ENCODE results near the gene RALGPS2.
"Not testable (repeated sequence)": the region's sequence is repeated elsewhere in the genome, so short reads cannot be mapped to it uniquely, and the experiment has no call there.

The RALGPS2 gene

GRCh38 chr1:178718520-178718919, 6.5 kb upstream of the RALGPS2 start:
- FAIRE-seq (no peak), DNase-seq (ENCODE audit: insufficient read length, low spot score) (no peak)

DNA sequence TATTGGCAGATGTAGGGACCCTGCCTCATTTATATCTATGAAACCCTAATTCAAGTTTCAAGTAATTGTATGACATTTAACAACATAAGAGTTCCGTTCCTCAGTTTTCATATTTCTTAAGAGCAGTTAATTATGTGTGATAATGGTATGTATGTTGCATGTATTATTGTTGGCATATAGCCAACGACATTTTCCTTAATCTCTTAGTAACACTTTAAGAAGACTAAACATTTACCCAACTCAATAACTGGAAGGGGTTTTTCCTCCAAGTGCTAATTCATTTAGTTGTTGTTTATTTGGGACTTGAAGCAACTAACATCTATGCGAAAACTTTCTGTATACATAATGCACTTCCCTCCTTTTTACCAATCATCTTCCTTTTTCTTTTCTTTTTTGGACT, 1.5 kb upstream of the RALGPS2 start:
- no peak for FAIRE-seq
- DNase-seq (ENCODE audit: insufficient read length, low spot score): no peak

DNA sequence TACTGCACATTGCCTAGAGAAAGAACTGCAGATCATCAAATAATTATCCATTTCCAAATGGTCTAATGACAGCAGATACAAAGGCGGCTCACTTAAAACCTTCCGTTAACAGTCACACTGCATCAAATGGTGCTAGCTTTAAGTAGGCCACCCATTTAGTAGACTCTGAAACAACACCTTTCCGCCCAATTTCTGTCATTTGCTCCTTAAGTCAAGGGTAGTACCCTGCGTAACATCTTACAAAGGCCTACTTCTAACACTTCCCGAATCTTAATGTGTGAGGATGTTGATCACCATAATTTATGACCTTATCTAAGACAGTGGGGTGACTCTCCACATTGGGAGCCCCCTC, 692 bp upstream of the RALGPS2 start:
- DNase-seq (ENCODE audit: insufficient read length, low spot score): no peak
- no peak for FAIRE-seq

GRCh38 chr1:178725466-178726086, 532 bp downstream of the RALGPS2 start:
- FAIRE-seq (no peak), DNase-seq (ENCODE audit: insufficient read length, low spot score) (peak; percentile 26)

DNA sequence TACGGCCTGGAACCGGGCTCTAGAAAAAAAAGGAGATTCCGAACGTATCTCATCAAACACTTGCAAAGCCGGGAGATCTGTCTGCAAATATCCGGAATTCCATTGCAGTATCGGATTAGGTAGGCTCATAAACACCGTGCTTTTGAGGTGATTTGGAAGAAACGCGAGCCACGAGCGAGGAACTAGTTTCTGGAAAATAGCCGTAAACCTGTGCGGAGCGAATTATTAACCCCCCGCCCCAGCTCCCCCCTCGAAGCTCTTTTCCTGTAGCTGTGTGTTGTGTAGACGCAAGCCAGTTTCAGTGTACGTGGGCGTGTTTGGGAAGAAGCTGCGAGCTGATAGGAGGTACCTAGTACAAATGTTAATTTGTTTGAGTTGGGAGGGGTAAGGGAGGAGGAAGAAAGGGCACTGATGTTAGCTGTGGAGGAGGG, 1.1 kb downstream of the RALGPS2 start:
- FAIRE-seq (peak; percentile 40), DNase-seq (ENCODE audit: insufficient read length, low spot score) (peak; percentile 84)

DNA sequence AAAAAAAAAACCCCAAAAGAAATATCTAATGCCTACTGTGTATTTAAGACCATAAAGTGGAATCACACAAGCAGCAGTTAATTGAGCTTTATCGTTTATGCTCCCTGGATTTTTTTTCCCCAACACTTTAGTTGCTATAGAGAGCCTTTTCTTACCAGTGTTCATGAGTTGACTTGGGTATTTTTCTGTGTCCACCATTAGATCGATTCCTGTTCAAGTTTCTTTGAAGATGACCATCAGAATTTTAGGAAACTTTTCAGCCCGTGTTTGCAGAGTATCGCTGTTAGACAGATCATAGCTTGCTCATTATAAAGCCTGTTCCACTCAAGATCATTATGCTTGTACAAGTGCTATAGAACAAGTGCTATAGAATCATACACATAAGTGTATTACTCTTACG, 1.5 kb downstream of the RALGPS2 start:
- FAIRE-seq: no peak

DNA sequence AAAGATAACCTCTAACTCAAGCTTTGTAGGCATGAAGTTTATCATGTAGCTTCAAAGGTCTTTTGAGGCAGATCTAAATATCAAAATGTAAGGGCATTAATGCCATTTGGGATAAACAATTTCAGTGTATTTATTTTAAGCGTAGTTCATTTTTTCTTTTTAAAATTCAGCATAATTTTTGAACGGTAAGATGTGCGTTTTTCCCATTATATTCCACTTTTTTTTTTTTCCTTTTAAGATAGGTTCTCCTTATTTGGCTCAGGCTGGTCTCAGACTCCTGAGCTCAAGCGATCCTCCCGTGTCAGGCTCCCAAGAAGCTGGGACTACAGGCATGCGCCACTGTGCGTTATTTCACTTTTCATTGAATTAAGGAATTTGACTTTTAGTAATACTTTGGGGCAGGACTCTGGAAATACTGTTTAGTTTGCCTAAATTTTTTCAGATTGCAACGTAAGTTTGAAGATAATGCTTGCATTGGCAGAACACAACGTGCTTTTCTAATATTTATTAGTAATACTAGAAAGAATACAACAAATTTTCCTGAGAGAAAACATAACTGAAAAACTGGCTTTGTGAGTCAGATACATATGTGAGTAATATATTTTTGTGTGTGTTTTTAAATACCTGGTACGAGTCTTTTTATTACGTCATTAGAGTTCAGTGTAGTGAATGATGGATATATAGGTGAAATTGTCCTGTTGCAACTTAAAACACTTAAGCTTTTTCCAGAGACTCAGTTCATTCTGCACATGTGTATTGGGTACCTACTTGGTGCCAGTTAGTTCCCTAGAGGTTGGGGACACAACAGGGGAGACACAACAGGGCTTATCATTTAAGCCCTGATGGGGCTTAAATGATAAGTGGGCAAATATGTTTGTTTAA, 2.2 kb downstream of the RALGPS2 start:
- FAIRE-seq (no peak), DNase-seq (ENCODE audit: insufficient read length, low spot score) (no peak)

More for the DNA sequence above, 1.5 kb downstream of the RALGPS2 start:
- DNase-seq (ENCODE audit: insufficient read length, low spot score): no peak

GRCh38 chr1:178733972-178734371, 8.9 kb downstream of the RALGPS2 start:
- no peak for FAIRE-seq
- no peak for DNase-seq (ENCODE audit: insufficient read length, low spot score)

DNA sequence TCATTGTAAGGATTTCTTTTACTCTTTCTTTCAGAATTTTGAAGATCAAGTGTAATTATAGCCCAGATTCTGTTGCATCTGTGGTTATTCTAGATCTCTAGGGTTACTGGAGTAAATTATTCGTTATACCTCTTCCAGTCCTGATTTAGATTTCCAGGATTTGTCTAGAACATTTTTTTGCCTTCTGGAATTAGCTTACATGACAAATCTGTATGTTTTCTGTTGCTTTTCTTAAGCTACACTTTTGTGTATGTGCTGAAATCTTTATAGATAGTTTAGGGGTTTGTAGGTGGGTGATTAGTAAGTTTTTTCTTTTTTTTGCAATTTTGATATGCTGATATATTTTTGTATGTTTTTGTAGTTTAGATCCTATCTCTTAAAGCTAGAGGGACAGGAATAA, 13.7 kb downstream of the RALGPS2 start:
- FAIRE-seq (no peak), DNase-seq (ENCODE audit: insufficient read length, low spot score) (no peak)

DNA sequence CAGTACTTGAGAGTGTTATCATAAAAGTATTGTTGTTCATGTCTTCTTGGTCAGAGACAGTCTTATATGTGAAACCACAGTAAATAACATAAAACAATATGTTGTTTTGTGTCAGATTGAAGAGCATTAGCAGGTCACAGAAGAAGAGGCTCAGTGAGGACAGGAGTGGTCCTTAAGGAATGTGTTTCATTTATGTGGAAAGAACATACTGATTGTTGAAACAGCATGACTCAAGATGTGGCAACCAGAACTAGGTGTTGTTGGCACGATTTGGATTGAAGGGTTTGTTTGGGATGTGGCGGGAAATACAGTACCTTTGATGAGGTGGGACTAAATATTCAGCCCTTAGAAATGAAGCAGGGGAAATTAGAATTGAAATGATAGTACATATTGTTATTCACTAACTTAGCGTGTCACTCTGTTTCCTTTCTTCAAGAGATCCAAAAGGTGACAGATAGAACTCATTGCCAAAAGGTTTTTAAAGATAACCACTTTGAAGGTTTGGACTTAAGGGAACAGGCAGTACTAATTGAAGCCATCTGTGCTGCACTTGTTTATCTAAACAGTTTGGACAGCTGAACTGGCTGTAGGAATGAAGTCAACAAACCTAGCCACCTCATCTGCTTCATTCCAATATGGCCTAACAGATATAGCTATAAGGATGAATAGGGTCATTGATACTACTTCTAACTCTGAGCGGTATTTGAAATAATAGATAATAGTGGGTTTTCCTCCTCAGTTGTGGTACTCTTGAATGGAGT, 14.4 kb downstream of the RALGPS2 start:
- no peak for DNase-seq (ENCODE audit: insufficient read length, low spot score)
- no peak for FAIRE-seq

DNA sequence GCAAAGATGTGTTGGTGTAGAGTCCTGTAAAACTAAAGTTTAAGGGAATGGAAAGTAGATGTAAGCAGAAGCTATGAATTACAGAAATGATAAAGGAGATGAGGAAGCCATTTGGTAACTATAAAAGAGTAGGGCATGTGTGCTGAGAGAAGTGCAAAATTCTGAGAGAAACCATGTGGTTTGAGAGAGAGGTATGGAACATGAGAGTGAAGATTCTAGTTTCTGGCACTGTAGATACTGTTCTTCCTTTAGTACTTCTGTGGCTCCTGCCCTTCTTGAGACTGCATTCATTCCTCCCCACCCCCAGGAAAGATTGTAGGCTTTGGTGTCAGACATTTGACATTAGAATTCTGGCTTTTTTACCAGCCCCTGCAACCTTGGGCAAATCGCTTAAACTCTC, 15.4 kb downstream of the RALGPS2 start:
- DNase-seq (ENCODE audit: insufficient read length, low spot score): no peak
- no peak for FAIRE-seq

- DNase-seq (ENCODE audit: insufficient read length, low spot score): no peak
- FAIRE-seq: no peak
These were observed 15.9 kb downstream of the RALGPS2 start for GRCh38 chr1:178740924-178741323.

DNA sequence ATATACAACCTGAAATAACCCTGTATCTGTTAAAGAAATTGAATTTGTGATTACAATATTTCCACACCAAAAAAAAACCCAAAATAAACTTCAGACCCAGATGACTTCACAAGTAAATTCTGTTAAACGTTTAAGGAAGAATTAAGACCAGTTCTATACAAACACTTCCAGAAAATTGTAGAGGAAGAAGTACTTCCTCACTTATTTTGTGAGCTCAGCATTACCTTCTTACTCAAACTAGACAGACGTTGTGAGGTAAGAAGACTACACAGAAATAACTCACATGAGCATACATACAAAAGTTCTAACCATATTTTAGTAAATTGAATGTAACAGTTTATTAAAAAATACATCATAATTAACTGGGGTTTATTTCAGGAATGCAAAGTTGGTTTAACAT, 18.8 kb downstream of the RALGPS2 start:
- DNase-seq (ENCODE audit: insufficient read length, low spot score) (no peak), FAIRE-seq (no peak)

- FAIRE-seq (no peak), DNase-seq (ENCODE audit: insufficient read length, low spot score) (no peak)
These were observed 20.2 kb downstream of the RALGPS2 start for GRCh38 chr1:178745260-178745659.

DNA sequence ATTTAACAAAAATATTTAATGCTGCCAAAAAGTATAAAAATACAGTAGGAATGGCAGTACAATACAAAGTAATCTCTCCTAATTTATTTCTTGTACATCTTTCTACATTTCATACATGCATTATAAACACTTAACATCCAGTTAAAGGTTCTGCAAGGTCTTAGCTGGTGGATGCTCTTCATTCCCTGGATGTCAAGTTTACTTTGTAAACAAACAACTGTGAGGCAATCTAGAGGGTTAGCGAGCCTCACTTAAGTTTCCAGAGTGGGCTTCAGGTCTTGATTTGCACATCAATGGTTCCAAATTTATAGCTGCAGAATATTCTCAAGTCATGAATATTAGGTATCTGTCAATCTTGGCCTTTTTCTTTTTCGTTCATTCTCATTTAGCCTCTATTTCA, 21.3 kb downstream of the RALGPS2 start:
- DNase-seq (ENCODE audit: insufficient read length, low spot score): no peak
- no peak for FAIRE-seq

GRCh38 chr1:178747361-178747760, 22.3 kb downstream of the RALGPS2 start:
- not testable (repeated sequence) for FAIRE-seq; DNase-seq (ENCODE audit: insufficient read length, low spot score)

- FAIRE-seq (no peak), DNase-seq (ENCODE audit: insufficient read length, low spot score) (no peak)
These were observed 24.6 kb downstream of the RALGPS2 start for GRCh38 chr1:178749581-178750166.

DNA sequence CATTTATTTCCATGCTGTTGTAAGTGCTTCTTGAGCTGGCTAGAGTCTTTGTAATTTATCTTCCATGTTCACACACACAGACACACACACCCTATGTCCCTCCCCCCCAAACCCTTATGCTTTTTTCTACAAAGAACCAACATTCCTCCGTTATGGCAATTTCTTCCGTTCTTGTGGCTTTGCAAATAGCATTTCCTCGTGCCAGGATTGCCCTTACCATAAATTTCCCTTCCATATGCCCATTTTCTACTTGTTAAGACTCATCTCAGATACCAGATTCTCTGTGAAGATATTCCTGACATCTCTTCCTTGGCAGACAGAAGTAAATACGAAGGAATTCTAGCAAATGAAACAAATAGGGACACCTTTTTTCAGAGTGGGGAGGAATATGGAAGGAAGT, 26.0 kb downstream of the RALGPS2 start:
- DNase-seq (ENCODE audit: insufficient read length, low spot score) (no peak), FAIRE-seq (no peak)

- FAIRE-seq (no peak), DNase-seq (ENCODE audit: insufficient read length, low spot score) (no peak)
These were observed 27.8 kb downstream of the RALGPS2 start for GRCh38 chr1:178752891-178753290.

DNA sequence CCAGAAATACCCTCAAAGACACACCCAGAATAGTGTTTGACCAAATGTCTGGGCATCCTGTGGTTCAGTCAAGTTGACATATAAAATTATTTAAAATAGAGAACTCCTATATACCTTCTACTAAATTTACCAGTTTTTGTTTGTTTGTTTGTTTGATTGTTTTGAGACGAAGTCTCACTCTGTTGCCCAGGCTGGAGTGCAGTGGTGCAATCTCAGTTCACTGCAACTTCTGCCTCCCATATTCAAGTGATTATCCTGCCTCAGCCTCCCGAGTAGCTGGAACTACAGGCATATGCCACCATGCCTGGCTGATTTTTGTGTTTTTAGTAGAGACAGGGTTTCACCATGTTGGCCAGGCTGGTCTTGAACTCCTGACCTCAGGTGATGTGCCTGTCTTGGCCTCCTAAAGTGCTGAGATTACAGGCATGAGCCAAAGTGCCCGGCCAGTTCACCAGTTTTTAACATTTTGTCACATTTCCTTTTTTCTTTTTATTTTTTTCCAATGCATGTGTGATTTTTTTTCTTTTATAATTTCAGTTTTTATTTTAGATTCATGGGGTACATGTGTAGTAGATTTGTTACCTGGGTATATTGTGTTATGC, 29.7 kb downstream of the RALGPS2 start:
- FAIRE-seq; DNase-seq (ENCODE audit: insufficient read length, low spot score): not testable (repeated sequence)

DNA sequence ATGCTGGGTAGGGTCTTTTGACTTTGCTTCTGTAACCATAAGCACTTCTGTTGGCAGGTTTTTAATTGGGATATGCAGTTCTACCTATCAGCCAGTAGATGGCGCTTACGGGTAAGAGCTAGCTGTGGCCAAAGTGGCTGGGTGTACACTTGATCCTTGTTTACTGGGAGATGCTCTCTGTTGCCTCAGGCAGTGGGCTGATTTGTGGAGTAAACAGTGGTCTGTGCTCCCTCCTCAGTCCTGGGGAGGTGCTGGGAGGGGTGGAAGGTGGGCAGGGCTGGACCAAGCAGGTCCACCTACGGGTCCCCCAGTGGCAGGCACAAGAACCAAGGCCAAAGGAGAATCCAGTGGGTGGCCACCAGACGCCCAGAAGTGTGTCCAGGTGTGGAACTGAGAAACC, 43.4 kb downstream of the RALGPS2 start:
- no peak for FAIRE-seq
- peak; percentile 14 for DNase-seq (ENCODE audit: insufficient read length, low spot score)
